ENCODE data around the gene POLR2H.

Gene POLR2H

GRCh38 chr3:184371570-184372018 is 10.1 kb downstream of the POLR2H start:
- DNase-seq (ENCODE audit: low read depth): peak; percentile 27

DNA sequence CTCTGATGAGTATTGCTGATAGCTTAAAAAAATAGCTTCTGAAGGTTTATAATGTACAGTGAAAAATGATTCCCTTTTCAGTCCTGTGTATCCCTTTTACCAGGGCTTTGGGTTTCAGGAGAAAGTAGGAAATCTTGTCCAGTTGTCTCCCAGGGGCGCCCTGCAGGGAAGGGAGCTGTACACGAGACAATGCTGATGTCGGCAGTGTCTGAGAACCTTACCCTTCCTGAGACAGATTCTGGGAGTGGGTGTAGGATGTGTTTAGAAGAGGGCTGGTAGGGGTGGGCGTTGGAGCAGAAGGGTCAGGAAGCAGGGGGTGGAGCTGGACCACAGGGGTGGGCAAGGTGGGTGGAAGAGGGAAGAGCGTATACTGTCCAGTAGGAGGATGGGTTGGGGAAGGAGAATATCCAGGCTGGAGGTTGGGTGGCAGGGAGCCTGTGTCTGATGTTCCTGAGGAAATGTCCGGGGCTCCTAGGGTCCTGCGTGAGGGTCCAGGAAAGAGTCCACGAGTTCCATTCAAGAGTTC is 10.8 kb downstream of the POLR2H start:
- no peak for DNase-seq (ENCODE audit: low read depth)

GRCh38 chr3:184372911-184373310 is 11.4 kb downstream of the POLR2H start:
- DNase-seq (ENCODE audit: low read depth): no peak

- DNase-seq (ENCODE audit: low read depth): no peak
Measured at GRCh38 chr3:184373422-184373821, 11.9 kb downstream of the POLR2H start.

GRCh38 chr3:184375747-184376461 is 14.4 kb downstream of the POLR2H start:
- no peak for DNase-seq (ENCODE audit: low read depth)

DNA sequence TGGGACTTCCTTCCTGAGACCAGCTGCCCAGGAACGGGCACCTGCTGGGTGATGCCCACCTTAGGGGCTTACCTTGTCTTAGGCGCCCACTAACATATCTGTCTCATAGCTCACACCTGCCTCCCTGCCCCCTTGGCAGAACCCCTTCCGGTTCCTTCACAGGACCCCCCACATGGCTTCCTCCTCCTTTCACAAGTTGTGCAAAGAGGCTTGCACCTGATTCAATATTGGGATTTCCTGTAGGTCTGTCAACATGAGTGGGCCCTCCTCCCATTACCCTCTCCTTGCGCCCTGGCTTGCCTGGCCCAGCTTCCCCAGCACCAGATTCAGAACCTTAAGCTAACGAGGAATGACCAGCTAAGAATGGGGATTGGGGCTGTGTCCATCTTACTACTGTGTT is 15.9 kb downstream of the POLR2H start:
- no peak for DNase-seq (ENCODE audit: low read depth)

DNA sequence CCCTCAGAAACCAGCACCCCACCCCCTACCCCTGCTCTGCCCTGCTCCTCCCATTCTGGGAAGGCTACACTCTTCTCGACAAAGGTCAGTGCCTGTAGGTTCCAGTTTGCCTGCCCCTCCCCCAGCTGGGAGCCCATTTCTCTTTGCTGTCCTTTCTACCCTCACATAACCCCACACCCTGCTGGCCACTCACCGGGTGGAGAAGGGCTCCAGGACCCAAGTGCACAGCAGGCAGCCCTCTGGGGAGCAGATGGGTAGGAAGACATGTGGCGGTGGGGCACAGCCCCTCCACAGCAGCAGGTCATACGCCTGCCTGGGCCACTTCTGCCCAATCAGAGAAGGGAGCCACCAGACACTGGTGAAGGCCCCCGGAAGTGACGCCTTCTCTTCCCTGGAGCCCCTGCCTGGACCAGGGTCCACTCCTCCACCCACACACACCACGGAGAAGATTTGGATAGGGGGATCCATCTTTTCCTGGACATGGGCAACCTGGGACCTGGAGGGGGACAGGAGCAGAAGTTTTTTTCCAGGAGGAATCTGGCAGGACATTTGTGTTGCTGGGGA is 16.5 kb downstream of the POLR2H start, which contains the start of gene THPO:
THPO (minus strand) TSS at position 326 of the 564 bp plus-strand sequence. CDS start 1,948 bp downstream, outside the sequence.
- no peak for DNase-seq (ENCODE audit: low read depth)

GRCh38 chr3:184378651-184379357 is 17.3 kb downstream of the POLR2H start:
- DNase-seq (ENCODE audit: low read depth): no peak

DNA sequence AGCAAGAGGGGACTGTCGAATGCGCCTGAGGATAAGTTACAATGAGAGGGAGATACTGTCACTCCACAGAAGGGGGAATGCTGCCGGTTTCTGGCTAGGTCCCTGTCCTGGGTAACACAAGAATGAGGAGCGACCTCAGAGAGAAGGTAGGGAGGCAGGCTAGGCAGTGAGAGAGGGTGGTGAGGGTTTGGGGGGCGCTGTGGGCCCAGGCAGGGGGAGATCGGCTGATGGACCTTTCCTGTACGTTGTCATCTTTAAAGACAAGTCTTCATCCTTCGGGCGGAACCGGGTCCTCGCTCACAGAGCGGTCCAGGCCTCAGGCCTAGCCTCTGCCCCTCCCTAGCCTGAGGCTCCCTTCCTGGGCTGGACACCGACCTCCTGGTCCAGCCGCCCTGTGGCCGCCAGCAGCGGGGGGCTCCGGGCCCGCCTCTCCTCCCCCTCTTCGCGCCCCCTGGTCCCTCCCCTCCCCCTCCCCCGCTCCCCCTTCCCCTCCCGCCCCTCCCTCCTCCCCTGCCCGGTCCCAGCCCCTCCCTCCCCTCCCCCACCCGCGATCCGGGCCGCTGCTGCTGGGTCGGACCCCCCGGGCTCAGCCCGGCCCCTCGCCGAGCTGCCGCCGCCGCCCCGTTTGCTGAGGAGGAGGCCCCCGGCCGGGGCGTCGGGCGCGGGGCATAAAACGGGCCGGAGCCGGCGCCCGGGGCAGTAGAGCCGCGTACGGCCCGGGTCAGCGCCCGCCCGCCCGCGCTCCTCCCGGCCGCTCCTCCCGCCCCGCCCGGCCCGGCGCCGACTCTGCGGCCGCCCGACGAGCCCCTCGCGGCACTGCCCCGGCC is 18.1 kb downstream of the POLR2H start, which contains the start of gene CHRD:
CHRD (plus strand) TSS at position 697 of the 827 bp plus-strand sequence. CDS start 265 bp downstream, outside the sequence.
- DNase-seq (ENCODE audit: low read depth): no peak

DNA sequence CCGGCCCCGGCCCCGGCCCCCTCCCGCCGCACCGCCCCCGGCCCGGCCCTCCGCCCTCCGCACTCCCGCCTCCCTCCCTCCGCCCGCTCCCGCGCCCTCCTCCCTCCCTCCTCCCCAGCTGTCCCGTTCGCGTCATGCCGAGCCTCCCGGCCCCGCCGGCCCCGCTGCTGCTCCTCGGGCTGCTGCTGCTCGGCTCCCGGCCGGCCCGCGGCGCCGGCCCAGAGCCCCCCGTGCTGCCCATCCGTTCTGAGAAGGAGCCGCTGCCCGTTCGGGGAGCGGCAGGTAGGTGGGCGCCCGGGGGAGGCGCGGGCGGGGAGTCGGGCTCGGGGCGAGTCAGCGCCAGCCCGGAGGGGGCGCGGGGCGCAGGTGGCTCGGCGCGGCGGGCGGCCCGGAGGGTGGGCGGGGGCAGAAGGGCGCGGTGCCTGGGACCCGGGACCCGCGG is 18.7 kb downstream of the POLR2H start:
- no peak for DNase-seq (ENCODE audit: low read depth)

DNA sequence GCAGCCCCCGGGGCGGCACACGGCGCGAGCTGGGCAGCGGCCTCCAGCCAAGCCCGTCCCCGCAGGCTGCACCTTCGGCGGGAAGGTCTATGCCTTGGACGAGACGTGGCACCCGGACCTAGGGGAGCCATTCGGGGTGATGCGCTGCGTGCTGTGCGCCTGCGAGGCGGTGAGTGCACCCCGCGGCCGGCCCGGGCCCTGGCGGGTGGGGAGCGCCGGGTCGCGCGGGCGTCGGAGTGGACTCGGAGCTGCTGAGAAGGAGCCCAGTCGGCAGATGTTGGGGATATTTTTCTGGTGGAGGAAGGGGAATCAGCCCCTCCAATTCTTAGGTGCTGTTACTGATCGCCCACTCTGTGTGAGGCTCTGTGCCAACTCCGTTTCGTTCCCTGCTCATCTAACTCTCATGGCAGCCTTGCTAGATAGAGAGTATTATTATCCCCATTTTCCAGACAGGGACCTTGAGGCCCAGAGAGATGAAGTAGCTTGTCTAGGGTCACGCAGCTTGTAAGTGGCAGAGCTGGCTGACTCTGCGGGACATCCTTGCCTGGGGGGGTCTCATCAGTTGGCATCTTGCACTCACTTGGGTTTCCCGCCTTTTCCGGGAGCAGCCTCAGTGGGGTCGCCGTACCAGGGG is 19.2 kb downstream of the POLR2H start:
- no peak for DNase-seq (ENCODE audit: low read depth)

DNA sequence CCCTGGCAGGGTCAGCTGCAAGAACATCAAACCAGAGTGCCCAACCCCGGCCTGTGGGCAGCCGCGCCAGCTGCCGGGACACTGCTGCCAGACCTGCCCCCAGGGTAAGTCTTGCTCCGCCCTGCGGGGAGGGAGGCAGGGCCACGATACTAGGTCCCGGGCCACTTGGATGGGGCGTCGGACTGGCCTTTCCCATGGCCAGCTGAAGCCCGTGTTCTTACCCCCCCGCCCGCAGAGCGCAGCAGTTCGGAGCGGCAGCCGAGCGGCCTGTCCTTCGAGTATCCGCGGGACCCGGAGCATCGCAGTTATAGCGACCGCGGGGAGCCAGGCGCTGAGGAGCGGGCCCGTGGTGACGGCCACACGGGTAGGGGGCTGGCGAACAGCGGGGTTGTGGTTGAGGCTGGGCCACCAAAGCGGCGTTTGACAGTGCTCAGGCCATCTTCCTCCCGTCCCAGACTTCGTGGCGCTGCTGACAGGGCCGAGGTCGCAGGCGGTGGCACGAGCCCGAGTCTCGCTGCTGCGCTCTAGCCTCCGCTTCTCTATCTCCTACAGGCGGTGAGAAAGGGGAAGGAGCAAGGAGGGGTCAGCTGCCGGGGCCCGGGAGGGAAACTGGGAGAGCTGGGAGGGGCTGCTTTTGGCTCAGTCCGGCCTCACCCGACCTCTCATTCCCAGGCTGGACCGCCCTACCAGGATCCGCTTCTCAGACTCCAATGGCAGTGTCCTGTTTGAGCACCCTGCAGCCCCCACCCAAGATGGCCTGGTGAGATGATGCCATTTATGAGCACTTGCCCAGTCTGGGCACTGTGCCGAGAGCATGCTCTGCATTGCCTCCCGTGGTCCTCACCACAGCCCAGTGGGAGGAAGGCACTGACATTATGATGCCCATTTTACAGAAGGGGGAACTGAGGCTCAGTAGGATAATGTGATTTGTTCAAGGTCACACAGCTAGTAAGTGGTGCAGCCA is 20.0 kb downstream of the POLR2H start:
- no peak for DNase-seq (ENCODE audit: low read depth)

DNA sequence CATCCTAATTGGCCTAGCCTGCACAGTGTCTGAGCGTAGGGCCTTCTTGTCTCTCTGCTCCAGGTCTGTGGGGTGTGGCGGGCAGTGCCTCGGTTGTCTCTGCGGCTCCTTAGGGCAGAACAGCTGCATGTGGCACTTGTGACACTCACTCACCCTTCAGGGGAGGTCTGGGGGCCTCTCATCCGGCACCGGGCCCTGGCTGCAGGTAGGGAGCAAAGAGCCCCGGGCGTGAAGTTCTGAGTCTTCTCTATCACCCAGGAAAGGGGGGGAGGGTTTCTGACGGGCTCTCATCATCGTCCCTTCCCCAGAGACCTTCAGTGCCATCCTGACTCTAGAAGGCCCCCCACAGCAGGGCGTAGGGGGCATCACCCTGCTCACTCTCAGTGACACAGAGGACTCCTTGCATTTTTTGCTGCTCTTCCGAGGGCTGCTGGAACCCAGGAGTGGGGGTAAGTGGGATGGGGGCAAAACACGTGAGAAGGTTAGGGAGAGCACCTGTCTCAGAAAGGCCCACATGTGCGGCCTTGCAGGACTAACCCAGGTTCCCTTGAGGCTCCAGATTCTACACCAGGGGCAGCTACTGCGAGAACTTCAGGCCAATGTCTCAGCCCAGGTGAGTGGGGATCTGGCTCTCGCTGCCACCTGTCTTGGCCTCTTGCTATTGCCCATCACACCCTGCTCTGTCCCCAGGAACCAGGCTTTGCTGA is 21.0 kb downstream of the POLR2H start:
- no peak for DNase-seq (ENCODE audit: low read depth)

DNA sequence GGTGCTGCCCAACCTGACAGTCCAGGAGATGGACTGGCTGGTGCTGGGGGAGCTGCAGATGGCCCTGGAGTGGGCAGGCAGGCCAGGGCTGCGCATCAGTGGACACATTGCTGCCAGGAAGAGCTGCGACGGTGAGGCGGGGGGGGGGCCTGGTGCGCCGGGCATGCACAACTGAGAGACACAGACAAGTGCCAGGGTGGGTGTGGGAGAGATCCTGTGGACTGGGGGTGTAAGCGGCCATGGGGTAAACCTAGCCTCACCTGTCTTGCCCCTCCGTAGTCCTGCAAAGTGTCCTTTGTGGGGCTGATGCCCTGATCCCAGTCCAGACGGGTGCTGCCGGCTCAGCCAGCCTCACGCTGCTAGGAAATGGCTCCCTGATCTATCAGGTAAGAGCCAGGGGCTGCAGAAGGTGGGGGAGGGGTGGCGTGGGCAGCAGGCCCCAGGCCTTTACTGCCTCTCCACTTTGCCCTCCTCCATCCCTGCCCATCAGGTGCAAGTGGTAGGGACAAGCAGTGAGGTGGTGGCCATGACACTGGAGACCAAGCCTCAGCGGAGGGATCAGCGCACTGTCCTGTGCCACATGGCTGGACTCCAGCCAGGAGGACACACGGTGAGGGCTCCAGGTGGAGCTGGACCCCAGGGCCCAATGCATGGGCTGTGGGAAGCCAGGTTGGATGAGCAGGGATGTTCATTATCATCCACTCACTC is 21.7 kb downstream of the POLR2H start:
- DNase-seq (ENCODE audit: low read depth): no peak

- no peak for DNase-seq (ENCODE audit: low read depth)
Measured at GRCh38 chr3:184384342-184384741, 22.8 kb downstream of the POLR2H start.

- DNase-seq (ENCODE audit: low read depth): no peak
Measured at GRCh38 chr3:184384856-184385422, 23.4 kb downstream of the POLR2H start.

DNA sequence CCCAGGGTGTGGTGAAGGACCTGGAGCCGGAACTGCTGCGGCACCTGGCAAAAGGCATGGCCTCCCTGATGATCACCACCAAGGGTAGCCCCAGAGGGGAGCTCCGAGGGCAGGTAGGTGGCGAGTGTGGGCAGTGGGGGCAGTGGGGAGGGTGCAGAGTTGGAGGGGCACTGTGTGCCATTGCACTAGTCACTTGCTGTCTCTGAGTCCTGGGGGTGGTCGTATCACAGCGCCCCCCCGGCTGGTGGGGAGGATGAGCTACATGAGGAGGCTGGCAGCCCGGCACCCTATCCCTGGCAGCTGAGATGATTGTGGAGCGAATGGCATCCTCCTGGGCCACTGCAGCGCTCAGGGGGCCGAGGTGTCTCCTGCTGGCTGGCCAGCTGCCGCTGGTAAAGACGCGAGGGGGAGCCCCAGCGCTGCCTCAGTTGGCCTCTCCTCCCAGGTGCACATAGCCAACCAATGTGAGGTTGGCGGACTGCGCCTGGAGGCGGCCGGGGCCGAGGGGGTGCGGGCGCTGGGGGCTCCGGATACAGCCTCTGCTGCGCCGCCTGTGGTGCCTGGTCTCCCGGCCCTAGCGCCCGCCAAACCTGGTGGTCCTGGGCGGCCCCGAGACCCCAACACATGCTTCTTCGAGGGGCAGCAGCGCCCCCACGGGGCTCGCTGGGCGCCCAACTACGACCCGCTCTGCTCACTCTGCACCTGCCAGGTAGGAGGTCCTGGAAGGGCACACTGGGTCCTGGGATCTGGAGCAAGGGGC is 24.7 kb downstream of the POLR2H start:
- no peak for DNase-seq (ENCODE audit: low read depth)

Data from stimulated activated CD8-positive, alpha-beta memory T cell treated with anti-CD3 and anti-CD28 coated beads, Interleukin-12 subunit alpha, Interleukin-12 subunit beta, amount 100 ng/mL, for 4 hours (primary cell).